HepG2 (cell line): ENCODE data around the gene RBBP8NL. TPM values are rescaled to one million over a fixed set of nuclear protein-coding genes. Genes with fewer than 3 reads are reported as not detected.

Source experiments
- ATAC-seq: fragments of 200-7000 bp; cut with Tn5 transposase; 3 replicates; pipeline ENCODE4 v1.9.1; 2020; ENCODE audit warnings: mild to moderate bottlenecking, moderate library complexity
- BruUV-seq: library from RNA; stranded (reverse); fragments of 400-500 nt; replicated peaks from 2 replicates; lab custom pipeline; 2021; lab: Mats Ljungman, UMichigan
- CTCF ChIA-PET: fragments of 300-600 bp; formaldehyde crosslinking; extraction: SDS; loops from one replicate; lab custom pipeline; 2021; ENCODE audit warnings: low total read pairs, inconsistent platforms, low intra/inter-chr PET ratio; lab: Yijun Ruan, JAX
- POLR2A ChIA-PET: fragments of 350-600 bp; sonication (Branson Sonifier 250); formaldehyde crosslinking; loops from one replicate; lab custom pipeline; 2020; ENCODE audit warnings: antibody characterized with exemption, inconsistent platforms; lab: Yijun Ruan, JAX
- DNase-seq: peaks from one replicate; pipeline ENCODE4 v3.0.0-alpha.2; 2015; ENCODE audit warnings: low spot score
- FAIRE-seq: peaks from 3 replicates; lab custom pipeline; 2011; peaks lifted over from hg19 to GRCh38; lab: Jason Lieb, UNC
- H2AFZ ChIP-seq: one replicate; pipeline ENCODE4 v1.6.1; 2011; ENCODE audit warnings: low read length, inconsistent platforms
- H3K27ac ChIP-seq: fragments of 300-600 bp; 3 replicates; pipeline ENCODE4 v1.8.0; 2011; ENCODE audit warnings: mixed run types, mild to moderate bottlenecking, mixed read lengths, low read length, inconsistent platforms; ENCODE audit not compliant: insufficient read depth; ENCODE audit errors: extremely low read length
- H3K27me3 ChIP-seq, 2 experiments: fragments of 200-600 bp in 1 of 2; 2 replicates in 1 of 2; 3 replicates in 1 of 2; pipeline versions ENCODE4 v1.6.0 to v1.8.0; 2011; ENCODE audit warnings: low read length in 2 of 2, mild to moderate bottlenecking in 2 of 2, moderate library complexity in 2 of 2, inconsistent platforms in 1 of 2; ENCODE audit not compliant: insufficient read depth in 2 of 2, control insufficient read depth in 1 of 2
- H3K36me3 ChIP-seq, 2 experiments: fragments of 200-600 bp in 1 of 2; replicated peaks in 1 of 2; 2 replicates in 1 of 2; 3 replicates in 1 of 2; pipeline versions ENCODE4 v1.5.1 to v1.8.0; 2011; ENCODE audit warnings: low read length in 2 of 2, inconsistent platforms in 1 of 2; ENCODE audit not compliant: insufficient read depth in 2 of 2, control insufficient read depth in 1 of 2
- H3K4me1 ChIP-seq: 2 replicates; pipeline ENCODE4 v1.5.1; 2012; ENCODE audit warnings: low read length, inconsistent platforms; ENCODE audit not compliant: insufficient read depth
- H3K4me2 ChIP-seq: 2 replicates; pipeline ENCODE4 v1.6.0; 2011; ENCODE audit warnings: low read depth, low read length, inconsistent platforms
- H3K4me3 ChIP-seq, 3 experiments: fragments of 200-600 bp in 1 of 3; sonication (generic), shearing (Covaris generic) in 1 of 3; replicated peaks in 1 of 3; 2 replicates each; pipeline ENCODE4 v1.5.1; 2011 to 2016; ENCODE audit warnings: low read length in 3 of 3, inconsistent platforms in 2 of 3, low read depth in 2 of 3, mild to moderate bottlenecking in 2 of 3, control low read depth in 1 of 3, mixed read lengths in 1 of 3; ENCODE audit not compliant: insufficient read depth in 1 of 3
- H3K79me2 ChIP-seq: one replicate; pipeline ENCODE4 v1.6.1; 2011; ENCODE audit warnings: low read length, inconsistent platforms; ENCODE audit not compliant: insufficient read depth
- H3K9ac ChIP-seq: 2 replicates; pipeline ENCODE4 v1.6.0; 2011; ENCODE audit warnings: mild to moderate bottlenecking, low read depth, low read length, inconsistent platforms; ENCODE audit not compliant: insufficient read depth
- H3K9me3 ChIP-seq: 2 replicates; pipeline ENCODE4 v1.5.1; 2012; ENCODE audit warnings: mild to moderate bottlenecking, low read length
- H4K20me1 ChIP-seq: 2 replicates; pipeline ENCODE4 v1.6.0; 2011; ENCODE audit warnings: inconsistent platforms, mild to moderate bottlenecking, low read length, moderate library complexity; ENCODE audit not compliant: insufficient read depth
- ARNT ChIP-seq: fragments of 450-650 bp; IDR thresholded peaks from 2 replicates; pipeline ENCODE4 v1.6.1; 2017
- BHLHE40 ChIP-seq: IDR thresholded peaks from 2 replicates; pipeline ENCODE4 v1.6.1; 2011; ENCODE audit warnings: low read length, improper control_type of control experiment
- DMTF1 ChIP-seq: sonication (generic); formaldehyde crosslinking; IDR thresholded peaks from 2 replicates; pipeline ENCODE4 v1.4.0; 2020; ENCODE audit warnings: mild to moderate bottlenecking, missing genetic modification reagents
- HBP1 ChIP-seq: IDR thresholded peaks from 2 replicates; pipeline ENCODE4 v1.6.1; 2016; ENCODE audit warnings: low read depth, control low read depth
- MZF1 ChIP-seq: sonication (generic); formaldehyde crosslinking; IDR thresholded peaks from 2 replicates; pipeline ENCODE4 v1.8.1; 2023; ENCODE audit warnings: mild to moderate bottlenecking, missing genetic modification reagents, borderline replicate concordance
- RBM22 ChIP-seq: fragments of 200-400 bp; formaldehyde crosslinking; optimal IDR thresholded peaks from 2 replicates; pipeline ENCODE3; 2017; ENCODE audit warnings: mild to moderate bottlenecking, low read length, moderate library complexity
- RFX5 ChIP-seq: IDR thresholded peaks from 2 replicates; pipeline ENCODE4 v1.6.1; 2011; ENCODE audit warnings: low read depth, low read length, improper control_type of control experiment
- RNF2 ChIP-seq: fragments of 450-650 bp; conservative IDR thresholded peaks from 2 replicates; pipeline ENCODE4 v1.6.1; 2016; ENCODE audit warnings: low read depth
- ZNF318 ChIP-seq: sonication (generic); formaldehyde crosslinking; IDR thresholded peaks from 2 replicates; pipeline ENCODE4 v1.4.0; 2020; ENCODE audit warnings: mild to moderate bottlenecking, missing genetic modification reagents
- ZNF552 ChIP-seq: sonication (generic); formaldehyde crosslinking; IDR thresholded peaks from 2 replicates; pipeline ENCODE4 v1.9.0; 2022; ENCODE audit warnings: missing genetic modification reagents, mild to moderate bottlenecking, borderline replicate concordance
- ZNF800 ChIP-seq: sonication (generic); formaldehyde crosslinking; IDR thresholded peaks from 2 replicates; pipeline ENCODE4 v1.4.0; 2020; ENCODE audit warnings: missing genetic modification reagents
- ZNF850 ChIP-seq: sonication (generic); formaldehyde crosslinking; conservative IDR thresholded peaks from 2 replicates; pipeline ENCODE4 v1.9.0; 2021; ENCODE audit warnings: mild to moderate bottlenecking, missing genetic modification reagents
- WGBS: methylation state at CpG from one replicate; pipeline ENCODE4 v1.1.6; 2017; ENCODE audit warnings: low lambda C conversion rate; 5-methylcytosine and 5-hydroxymethylcytosine counted together
- in situ Hi-C: cut with HindIII; loops from 2 replicates; pipeline ENCODE4 v1.10.0; 2017; ENCODE audit warnings: low pct_unique_long_range_greater_than_20kb; ENCODE audit not compliant: extremely low pct_ligation_motif_present
- intact Hi-C: fragments of 100-400 bp; cut with micrococcal nuclease; formaldehyde crosslinking; loops from one replicate; pipeline ENCODE4 v1.10.0; 2022; ENCODE audit not compliant: unreplicated experiment
- polyA plus RNA-seq, 8 experiments: library from polyadenylated mRNA; depleted of rRNA in 3 of 8; stranded (reverse) in 7 of 8; unstranded in 1 of 8; fragments of >200 nt; fragmentation: Illumina TruSeq in 4 of 8; extraction: Trizol in 4 of 8; gene quantifications; 2 replicates each; pipeline versions ENCODE4 v1.2.1 to v1.2.3, GENCODE V29; 2011 to 2016; ENCODE audit warnings: low read depth in 4 of 8, missing spikeins in 1 of 8, mixed read lengths in 1 of 8; ENCODE audit not compliant: insufficient read depth in 1 of 8
- total RNA-seq, 5 experiments: library from RNA; depleted of rRNA; stranded (reverse); fragments of >200 nt; fragmentation: Illumina TruSeq; extraction: Trizol; gene quantifications; 2 replicates each; pipeline ENCODE4 v1.2.3, GENCODE V29; 2016; ENCODE audit warnings: low read depth in 1 of 5

Gene RBBP8NL
- total and polyA plus RNA-seq, 2 of the 13 experiments (the other 11 are each of a cell fraction or from before 2014, with no cell fraction given), result 0.69 to 0.86 TPM

GRCh38 chr20:62461834-62462233, 34.5 kb upstream of the RBBP8NL start:
- FAIRE-seq (no peak), DNase-seq (no peak), ATAC-seq (no peak)
- H3K9me3 ChIP-seq, result no peaks in the 10 kb centered on the region
- no TSS peak for BruUV-seq
- POLR2A ChIA-PET, result no interaction called here
- intact Hi-C loops (no loop called here), in situ Hi-C loops (no loop called here)
- H3K36me3 ChIP-seq, result no peaks in the 10 kb centered on the region
- no peak overlapping the region for H3K9ac ChIP-seq
- 54% methylated on average over 13 of the region's 13 CpGs for WGBS
- no peak overlapping the region for H3K27ac ChIP-seq
- no peak overlapping the region for H2AFZ ChIP-seq
- CTCF ChIA-PET, result no interaction called here
- no peaks in the 10 kb centered on the region for H3K79me2 ChIP-seq
- H3K4me3 ChIP-seq, result no peak overlapping the region
- H3K4me2 ChIP-seq, result no peak overlapping the region
- no peaks in the 10 kb centered on the region for H3K4me1 ChIP-seq
- no peaks in the 10 kb centered on the region; the same call in 1 of the 2 replicates for H4K20me1 ChIP-seq
- peaks cover 22 to 65% of the 10 kb centered on the region in 2 experiments for H3K27me3 ChIP-seq
- TF ChIP-seq DMTF1 (CRISPR knock-in tag) (no peak), RFX5 (no peak), ZNF800 (CRISPR knock-in tag) (no peak), RBM22 (no peak), ZNF318 (CRISPR knock-in tag) (no peak), ZNF850 (CRISPR knock-in tag) (no peak), BHLHE40 (no peak), RNF2 (no peak), ARNT (no peak), ZNF552 (CRISPR knock-in tag) (no peak), HBP1 (CRISPR knock-in tag) (no peak), MZF1 (CRISPR knock-in tag) (no peak)
